Measurements from ENCODE around the gene UBL4B.

DNA sequence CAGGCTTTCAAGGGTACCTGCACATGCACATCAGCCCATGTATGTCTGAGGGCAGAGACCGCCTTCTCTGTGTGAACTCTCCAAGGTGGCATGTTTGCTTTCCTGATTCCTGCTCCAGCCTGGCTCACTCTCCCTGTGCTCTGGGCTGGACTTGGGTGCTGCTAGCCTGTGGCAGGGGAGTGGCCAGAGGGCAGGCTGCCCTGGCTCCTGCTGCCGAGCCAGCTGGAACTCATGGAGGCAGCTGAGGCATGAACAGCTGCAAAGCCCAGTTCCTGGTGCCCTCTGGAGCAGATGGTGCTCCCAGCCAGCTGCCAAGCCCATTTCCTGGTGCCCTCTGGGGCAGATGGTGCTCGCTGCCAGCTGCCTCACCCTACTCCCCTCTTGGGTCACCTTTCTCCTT is 7.6 kb downstream of the UBL4B start:
- TF ChIP-seq RCOR1 (IDR thresholded peaks at IDR 0.05; ENCODE audit: low read depth, low read length) (no peak), KDM1A (IDR thresholded peaks at IDR 0.05; ENCODE audit: low read depth) (no peak)
